Measurements from ENCODE around the gene ASIC2.

DNA sequence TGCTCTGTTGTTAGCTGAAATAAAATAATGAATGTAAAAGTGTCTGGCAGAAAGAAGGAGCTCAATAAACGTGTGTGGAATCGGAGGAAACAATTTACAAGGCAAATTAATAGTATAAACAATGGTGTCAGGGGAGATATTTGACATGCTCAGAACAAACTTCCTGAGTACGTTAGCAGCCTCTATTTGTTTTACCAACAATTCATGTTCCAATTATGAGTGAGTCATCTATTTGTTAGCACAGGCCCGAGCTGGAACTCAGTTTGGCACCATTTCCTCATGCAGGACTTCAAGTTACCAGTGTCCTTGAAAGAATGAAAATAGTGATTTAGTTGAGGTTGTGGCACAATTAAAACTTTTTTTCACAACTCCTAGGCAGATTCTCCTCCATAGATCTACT lies 9.1 kb downstream of the ASIC2 start:
- TF ChIP-seq CTCF (IDR thresholded peaks at IDR 0.05 in 2 of 3, conservative IDR thresholded peaks at IDR 0.05 in 1 of 3; ENCODE audit: insufficient read depth in 2 of 3, low read depth in 1 of 3, low read length in 3 of 3) (no peak), ZNF384 (IDR thresholded peaks at IDR 0.05; ENCODE audit: low read depth, low read length) (no peak), CEBPB (tag; IDR thresholded peaks at IDR 0.05) (no peak), ZFP36 (IDR thresholded peaks at IDR 0.05; ENCODE audit: low read depth, low read length, partially characterized antibody) (no peak), ZNF707 (CRISPR knock-in tag; conservative IDR thresholded peaks at IDR 0.05) (no peak), ZNF324 (CRISPR knock-in tag; IDR thresholded peaks at IDR 0.05) (no peak), POLR2AphosphoS5 (IDR thresholded peaks at IDR 0.05; ENCODE audit: control insufficient read depth, insufficient read depth, low read depth, low read length) (no peak), TBP (optimal IDR thresholded peaks at IDR 0.05; ENCODE audit: low read depth, low read length) (no peak)
